SK-N-SH treated with all-trans-retinoic acid at 6 μM for 48 hours (cell line): ENCODE data around the gene PTPRF.

Experiments used
- BACH2 ChIP-seq: fragments of 250-450 bp; sonication (Bioruptor Pico); IDR thresholded peaks from 2 replicates; pipeline ENCODE4 v1.9.0; 2021; ENCODE audit warnings: mild to moderate bottlenecking, borderline replicate concordance
- CSRNP3 ChIP-seq: fragments of 250-450 bp; sonication (Bioruptor Pico); IDR thresholded peaks from 2 replicates; pipeline ENCODE4 v1.5.1; 2021; ENCODE audit warnings: mild to moderate bottlenecking, moderate library complexity
- GLIS3 ChIP-seq: fragments of 250-450 bp; sonication (Bioruptor Pico); IDR thresholded peaks from 2 replicates; pipeline ENCODE4 v1.5.0; 2020; ENCODE audit warnings: mild to moderate bottlenecking, moderate library complexity
- ISL1 ChIP-seq: fragments of 250-450 bp; sonication (Bioruptor Pico); IDR thresholded peaks from 2 replicates; pipeline ENCODE4 v2.1.2; 2022; ENCODE audit warnings: mild to moderate bottlenecking, moderate library complexity
- PPARA ChIP-seq: fragments of 250-450 bp; sonication (Bioruptor Pico); IDR thresholded peaks from 2 replicates; pipeline ENCODE4 v1.5.0; 2020; ENCODE audit warnings: mild to moderate bottlenecking, borderline replicate concordance
- TCF4 ChIP-seq: fragments of 250-450 bp; sonication (Bioruptor Pico); IDR thresholded peaks from 2 replicates; pipeline ENCODE4 v1.8.0; 2021; ENCODE audit warnings: mild to moderate bottlenecking, moderate library complexity, borderline replicate concordance
- ZFP3 ChIP-seq: fragments of 250-450 bp; sonication (Bioruptor Pico); IDR thresholded peaks from 2 replicates; pipeline ENCODE4 v1.5.0; 2020; ENCODE audit warnings: mild to moderate bottlenecking, moderate library complexity
- ZNF565 ChIP-seq: fragments of 450-650 bp; formaldehyde crosslinking; conservative IDR thresholded peaks from 2 replicates; pipeline ENCODE4 v1.5.0; 2020; ENCODE audit warnings: low read depth, mild to moderate bottlenecking, moderate library complexity
- ZNF70 ChIP-seq: fragments of 450-650 bp; formaldehyde crosslinking; IDR thresholded peaks from 2 replicates; pipeline ENCODE4 v1.5.0; 2020; ENCODE audit warnings: mild to moderate bottlenecking, moderate library complexity
- TF ChIP-seq, protein P1 (sequence below): fragments of 250-450 bp; sonication (Bioruptor Pico); IDR thresholded peaks from 2 replicates; pipeline ENCODE4 v1.5.1; 2020; ENCODE audit warnings: low read depth, mild to moderate bottlenecking, moderate library complexity
- TF ChIP-seq, protein P2 (sequence below): fragments of 250-450 bp; sonication (Bioruptor Pico); IDR thresholded peaks from 2 replicates; pipeline ENCODE4 v1.8.0; 2020; ENCODE audit warnings: mild to moderate bottlenecking, moderate library complexity, borderline replicate concordance

GRCh38 chr1:43554444-43554992 lies 23.8 kb downstream of the PTPRF start:
- no peak for TF ChIP-seq GLIS3 (CRISPR knock-in tag)
- TF ChIP-seq, protein P1, sequence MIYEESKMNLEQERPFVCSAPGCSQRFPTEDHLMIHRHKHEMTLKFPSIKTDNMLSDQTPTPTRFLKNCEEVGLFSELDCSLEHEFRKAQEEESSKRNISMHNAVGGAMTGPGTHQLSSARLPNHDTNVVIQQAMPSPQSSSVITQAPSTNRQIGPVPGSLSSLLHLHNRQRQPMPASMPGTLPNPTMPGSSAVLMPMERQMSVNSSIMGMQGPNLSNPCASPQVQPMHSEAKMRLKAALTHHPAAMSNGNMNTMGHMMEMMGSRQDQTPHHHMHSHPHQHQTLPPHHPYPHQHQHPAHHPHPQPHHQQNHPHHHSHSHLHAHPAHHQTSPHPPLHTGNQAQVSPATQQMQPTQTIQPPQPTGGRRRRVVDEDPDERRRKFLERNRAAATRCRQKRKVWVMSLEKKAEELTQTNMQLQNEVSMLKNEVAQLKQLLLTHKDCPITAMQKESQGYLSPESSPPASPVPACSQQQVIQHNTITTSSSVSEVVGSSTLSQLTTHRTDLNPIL, result no peak
- TF ChIP-seq, protein P2, sequence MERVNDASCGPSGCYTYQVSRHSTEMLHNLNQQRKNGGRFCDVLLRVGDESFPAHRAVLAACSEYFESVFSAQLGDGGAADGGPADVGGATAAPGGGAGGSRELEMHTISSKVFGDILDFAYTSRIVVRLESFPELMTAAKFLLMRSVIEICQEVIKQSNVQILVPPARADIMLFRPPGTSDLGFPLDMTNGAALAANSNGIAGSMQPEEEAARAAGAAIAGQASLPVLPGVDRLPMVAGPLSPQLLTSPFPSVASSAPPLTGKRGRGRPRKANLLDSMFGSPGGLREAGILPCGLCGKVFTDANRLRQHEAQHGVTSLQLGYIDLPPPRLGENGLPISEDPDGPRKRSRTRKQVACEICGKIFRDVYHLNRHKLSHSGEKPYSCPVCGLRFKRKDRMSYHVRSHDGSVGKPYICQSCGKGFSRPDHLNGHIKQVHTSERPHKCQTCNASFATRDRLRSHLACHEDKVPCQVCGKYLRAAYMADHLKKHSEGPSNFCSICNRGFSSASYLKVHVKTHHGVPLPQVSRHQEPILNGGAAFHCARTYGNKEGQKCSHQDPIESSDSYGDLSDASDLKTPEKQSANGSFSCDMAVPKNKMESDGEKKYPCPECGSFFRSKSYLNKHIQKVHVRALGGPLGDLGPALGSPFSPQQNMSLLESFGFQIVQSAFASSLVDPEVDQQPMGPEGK (CRISPR knock-in tag), result no peak
- no peak for TF ChIP-seq ZNF70 (CRISPR knock-in tag)
- no peak for TF ChIP-seq TCF4 (CRISPR knock-in tag)
- no peak for TF ChIP-seq ISL1 (CRISPR knock-in tag)
- no peak for TF ChIP-seq CSRNP3 (CRISPR knock-in tag)
- TF ChIP-seq ZNF565 (CRISPR knock-in tag), result no peak
- no peak for TF ChIP-seq ZFP3 (CRISPR knock-in tag)
- no peak for TF ChIP-seq BACH2 (CRISPR knock-in tag)
- TF ChIP-seq PPARA (CRISPR knock-in tag), result no peak
